NCI-H748 (cell line): Measurements from ENCODE around the gene TMEM9.
A peak's percentile ranks its signal among the peaks of the same experiment; 100 is the strongest.
"Not testable (repeated sequence)": the region's sequence is repeated elsewhere in the genome, so short reads cannot be mapped to it uniquely, and the experiment has no call there.

Source experiments
- DNase-seq: peaks from one replicate; lab custom pipeline; 2025; ENCODE audit not compliant: unreplicated experiment; lab: John Stamatoyannopoulos, UW

TMEM9 gene

GRCh38 chr1:201175820-201176500 is 21.7 kb upstream of the TMEM9 start:
- no peak for DNase-seq

- DNase-seq: no peak
Measured at GRCh38 chr1:201173736-201174135, 19.5 kb upstream of the TMEM9 start.

DNA sequence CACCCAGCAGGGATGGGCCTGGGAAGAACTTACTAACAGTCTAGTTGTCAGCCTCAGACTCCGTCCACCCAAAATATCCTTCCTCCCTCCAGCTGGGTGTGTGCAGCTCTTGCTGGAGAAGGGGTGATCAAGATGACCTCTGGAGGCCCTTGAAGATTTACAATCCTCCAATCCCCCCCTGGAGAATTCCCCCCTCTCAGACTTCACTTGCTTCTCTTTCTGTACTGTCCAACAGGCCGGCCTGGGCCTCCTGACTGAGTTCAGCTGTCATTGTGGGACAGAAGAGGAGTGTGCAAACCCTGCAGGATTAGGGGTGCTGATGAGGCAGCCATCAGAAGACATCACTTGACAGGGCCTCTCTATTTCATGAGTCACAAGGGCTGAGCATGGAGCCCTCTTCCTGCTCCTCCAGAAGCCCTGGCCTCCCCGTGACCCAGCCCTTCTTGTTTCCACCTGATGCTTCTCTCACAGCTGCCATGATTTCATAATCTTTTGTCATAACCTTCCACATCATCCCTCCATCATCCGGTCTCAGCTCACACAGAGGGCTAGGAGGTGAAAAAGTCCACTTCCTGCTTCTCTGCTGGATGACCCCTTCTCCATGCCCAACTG is 18.8 kb upstream of the TMEM9 start:
- no peak for DNase-seq

DNA sequence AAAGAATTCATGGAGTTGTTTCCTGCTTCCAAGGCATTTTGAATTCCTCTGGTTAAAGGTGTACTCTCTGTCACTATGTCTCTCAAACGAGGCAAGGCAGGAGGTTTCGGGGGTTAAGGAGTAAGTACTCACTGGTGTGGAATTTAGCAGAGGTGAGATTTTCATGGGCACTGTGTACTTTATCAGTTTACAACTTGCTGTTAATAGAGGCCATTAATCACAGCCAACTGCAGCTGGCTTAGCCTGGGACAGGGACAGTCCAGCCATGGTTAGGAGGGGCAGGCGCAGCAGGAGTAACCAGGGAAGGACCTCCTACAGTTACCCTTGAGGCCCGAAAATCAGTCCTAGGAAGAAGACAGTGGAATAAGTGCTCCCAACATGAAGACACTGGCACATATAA is 18.1 kb upstream of the TMEM9 start:
- DNase-seq: no peak

GRCh38 chr1:201171063-201172036 is 17.1 kb upstream of the TMEM9 start:
- peak; percentile 68 for DNase-seq

DNA sequence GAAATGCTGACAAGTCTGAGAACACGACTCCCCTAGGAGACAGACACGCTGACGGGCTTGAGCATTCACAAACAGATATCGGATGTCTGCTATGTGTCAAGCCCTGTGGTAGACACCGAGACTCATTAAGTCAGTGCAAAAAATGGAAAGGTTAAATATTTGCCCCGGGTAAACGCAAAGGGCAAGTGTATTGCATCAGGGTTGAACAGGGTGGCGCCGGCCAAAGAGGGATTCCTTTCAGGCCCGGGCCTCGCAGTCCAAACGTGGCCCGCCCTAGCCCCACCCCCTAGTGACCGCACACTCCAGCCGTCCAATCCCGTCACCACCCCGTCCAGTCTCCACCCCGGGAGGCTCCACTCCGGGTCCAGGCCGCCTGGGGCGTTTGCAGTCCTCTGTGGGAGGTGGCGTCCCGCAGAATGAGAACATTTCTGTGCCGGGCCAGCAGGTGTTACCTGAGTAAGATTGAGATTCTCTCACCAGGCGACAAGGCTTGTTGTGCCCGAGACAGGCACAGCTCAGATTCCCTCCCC is 16.3 kb upstream of the TMEM9 start:
- DNase-seq: peak; percentile 83

- DNase-seq: no peak
Measured at GRCh38 chr1:201169971-201170532, 15.8 kb upstream of the TMEM9 start.

- DNase-seq: no peak
Measured at GRCh38 chr1:201169203-201169602, 14.9 kb upstream of the TMEM9 start.

- DNase-seq: peak; percentile 84
Measured at GRCh38 chr1:201167041-201167991, 13.0 kb upstream of the TMEM9 start.

DNA sequence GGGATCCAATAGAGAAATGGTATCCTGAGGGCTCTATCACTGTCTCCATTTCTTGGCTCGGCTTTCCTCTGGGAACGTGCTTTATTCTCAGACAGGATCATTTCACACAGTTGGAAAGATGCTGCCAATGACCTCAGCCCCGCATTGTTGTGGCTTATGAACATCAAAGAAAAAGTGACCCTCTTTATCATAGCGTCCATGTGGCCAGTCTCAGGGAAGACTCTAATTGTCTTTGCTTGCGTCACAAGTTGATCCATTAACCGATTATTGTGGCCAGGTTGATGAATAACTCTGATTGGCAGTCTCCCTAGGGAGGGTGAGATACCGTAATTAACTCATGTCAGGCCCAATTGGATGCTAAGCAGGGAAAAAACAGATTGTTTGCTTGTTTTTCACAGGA is 10.4 kb upstream of the TMEM9 start:
- DNase-seq: peak; percentile 59

DNA sequence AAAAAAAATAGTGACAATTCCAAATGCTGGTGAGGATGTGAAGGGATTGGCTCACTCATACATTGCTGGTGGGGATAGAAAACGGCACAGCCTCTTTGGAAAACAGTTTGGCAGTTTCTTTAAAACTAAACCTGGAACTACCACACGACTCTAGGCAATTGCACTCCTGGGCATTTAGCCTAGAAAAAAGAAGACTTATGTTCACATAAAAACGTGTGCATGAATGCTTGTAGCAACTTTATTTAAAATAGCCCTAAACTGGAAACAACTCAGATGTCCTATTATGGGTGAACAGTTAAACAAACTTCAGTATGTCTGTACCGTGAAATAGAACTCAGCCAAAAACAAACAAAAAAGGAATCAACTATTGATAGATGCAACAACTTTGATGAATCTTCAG is 9.4 kb upstream of the TMEM9 start:
- no peak for DNase-seq

GRCh38 chr1:201163036-201163435 is 8.8 kb upstream of the TMEM9 start:
- not testable (repeated sequence) for DNase-seq

DNA sequence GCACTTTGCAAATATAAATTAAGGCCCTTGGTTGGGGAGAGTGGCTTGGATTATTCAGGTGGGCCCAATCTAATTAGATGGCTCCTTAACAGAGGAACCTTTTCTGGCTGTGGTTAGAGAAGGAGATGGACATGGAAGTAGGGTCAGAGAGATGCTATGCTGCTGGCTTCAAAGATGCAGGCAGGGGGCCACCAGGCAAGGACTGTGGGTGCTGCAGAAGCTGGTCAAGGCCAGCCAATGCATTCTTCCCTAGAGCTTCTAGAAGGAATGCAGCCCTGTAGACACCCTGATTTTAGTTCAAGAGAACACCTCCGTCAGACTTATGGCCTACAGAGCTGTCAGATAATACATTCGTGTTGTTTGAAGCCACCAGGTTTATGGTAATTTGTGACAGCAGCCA is 3.7 kb upstream of the TMEM9 start:
- DNase-seq: no peak

DNA sequence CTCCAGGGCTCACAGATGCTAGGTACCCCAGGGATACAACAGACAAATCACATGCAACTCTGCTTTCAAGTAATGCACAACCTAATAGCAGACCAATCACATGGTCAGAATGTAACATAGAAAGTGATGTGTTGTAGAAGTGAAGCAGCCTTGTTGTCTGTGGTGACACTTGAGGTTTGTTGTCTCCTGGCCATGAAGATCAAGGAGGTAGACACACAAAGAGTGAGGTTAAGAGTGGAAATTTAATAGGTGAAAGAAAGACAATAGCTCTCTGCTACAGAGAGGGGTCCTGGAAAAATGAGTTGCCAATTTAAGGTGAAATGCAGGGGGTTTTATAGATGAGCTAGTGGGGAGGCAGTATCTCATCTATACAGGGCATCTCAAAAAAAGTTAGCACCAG is 2.5 kb upstream of the TMEM9 start:
- DNase-seq: no peak

GRCh38 chr1:201156346-201156745 is 2.1 kb upstream of the TMEM9 start:
- no peak for DNase-seq

DNA sequence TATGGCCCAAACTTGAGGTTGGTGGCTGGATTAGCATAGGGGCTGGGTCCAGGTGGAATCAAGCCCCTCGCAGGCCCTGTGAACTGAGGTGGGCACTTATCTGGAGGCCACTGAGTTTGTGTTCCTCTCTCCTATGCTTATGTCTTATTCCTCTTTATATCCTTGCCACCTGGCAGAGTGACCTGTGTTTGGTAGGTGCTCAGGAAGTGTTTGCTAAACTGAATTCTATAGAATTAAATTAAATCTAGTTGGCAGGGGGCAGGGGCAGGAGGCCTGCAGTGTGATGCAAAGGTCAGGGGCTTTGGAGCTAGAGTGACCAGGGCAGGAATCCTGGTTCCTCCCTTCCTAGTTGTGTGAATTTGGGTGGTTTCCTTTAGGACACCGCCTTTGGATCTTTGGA is 1.1 kb upstream of the TMEM9 start:
- DNase-seq: no peak

GRCh38 chr1:201153474-201154388 is 543 bp downstream of the TMEM9 start:
- DNase-seq: peak; percentile 53

DNA sequence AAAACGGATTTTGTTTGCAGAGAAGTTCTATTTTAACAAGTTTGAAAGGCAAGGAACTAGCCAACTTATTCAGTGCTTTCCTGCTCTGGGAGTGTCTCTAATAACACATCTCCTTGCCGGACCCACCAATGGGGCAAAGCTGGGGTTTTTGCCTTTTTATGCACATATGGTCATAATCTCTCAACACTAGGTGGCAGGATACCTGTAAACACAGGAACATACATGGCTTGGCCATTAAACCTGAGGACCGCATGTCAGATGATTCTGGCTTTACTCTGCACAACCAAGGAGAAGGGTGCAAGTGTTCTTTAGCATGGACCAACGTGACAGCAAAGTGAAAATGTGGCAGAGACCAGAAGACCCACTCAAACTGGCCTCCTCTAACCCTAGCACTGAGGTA is 4.9 kb downstream of the TMEM9 start:
- peak; percentile 49 for DNase-seq

- DNase-seq: no peak
Measured at GRCh38 chr1:201147396-201148015, 6.8 kb downstream of the TMEM9 start.
